Right atrium auricular region (tissue), 2 donors: Measurements from ENCODE around the gene NELFB. TPM values are rescaled to one million over a fixed set of nuclear protein-coding genes. Genes with fewer than 3 reads are reported as not detected.

Source experiments
- DNase-seq: peaks from one replicate; pipeline ENCODE4 v3.0.0-alpha.2; 2019; ENCODE audit warnings: low spot score
- H3K27ac ChIP-seq, 2 donors: fragments of 200-600 bp; sonication (generic); 1 replicate in 1 of 2; 2 replicates in 1 of 2; pipeline ENCODE4 v1.5.1; 2016 to 2019
- H3K27me3 ChIP-seq, 2 donors: fragments of 200-600 bp; sonication (generic); one replicate each; pipeline versions ENCODE4 v1.5.1 to v1.6.0; 2017 to 2019
- H3K36me3 ChIP-seq: fragments of 200-600 bp; sonication (generic); one replicate; pipeline ENCODE4 v1.5.1; 2016
- H3K4me1 ChIP-seq, 2 donors: fragments of 200-600 bp; sonication (generic); one replicate each; pipeline versions ENCODE4 v1.5.1 to v1.6.0; 2017 to 2019
- H3K4me3 ChIP-seq, 2 donors: fragments of 200-600 bp; sonication (generic); 1 replicate in 1 of 2; 2 replicates in 1 of 2; pipeline ENCODE4 v1.5.1; 2017 to 2019; ENCODE audit warnings: mild to moderate bottlenecking in 1 of 2, moderate library complexity in 1 of 2
- H3K9me3 ChIP-seq, 2 donors: fragments of 200-600 bp; sonication (generic); one replicate each; pipeline ENCODE4 v1.5.1; 2019
- total RNA-seq, 2 donors: library from RNA; depleted of rRNA; stranded (reverse); fragments of >200 nt; gene quantifications; one replicate each; pipeline ENCODE4 v1.1.0, GENCODE V29; 2016
- TF ChIP-seq, protein P1 (sequence below), 2 donors: fragments of 200-600 bp; sonication (generic); IDR thresholded peaks; one replicate each; pipeline ENCODE4 v1.5.1; 2019; ENCODE audit warnings: antibody characterized with exemption in 2 of 2

Gene NELFB
- total RNA-seq, 2 donors from 2014 or later = 30.0 to 38.0 TPM

DNA sequence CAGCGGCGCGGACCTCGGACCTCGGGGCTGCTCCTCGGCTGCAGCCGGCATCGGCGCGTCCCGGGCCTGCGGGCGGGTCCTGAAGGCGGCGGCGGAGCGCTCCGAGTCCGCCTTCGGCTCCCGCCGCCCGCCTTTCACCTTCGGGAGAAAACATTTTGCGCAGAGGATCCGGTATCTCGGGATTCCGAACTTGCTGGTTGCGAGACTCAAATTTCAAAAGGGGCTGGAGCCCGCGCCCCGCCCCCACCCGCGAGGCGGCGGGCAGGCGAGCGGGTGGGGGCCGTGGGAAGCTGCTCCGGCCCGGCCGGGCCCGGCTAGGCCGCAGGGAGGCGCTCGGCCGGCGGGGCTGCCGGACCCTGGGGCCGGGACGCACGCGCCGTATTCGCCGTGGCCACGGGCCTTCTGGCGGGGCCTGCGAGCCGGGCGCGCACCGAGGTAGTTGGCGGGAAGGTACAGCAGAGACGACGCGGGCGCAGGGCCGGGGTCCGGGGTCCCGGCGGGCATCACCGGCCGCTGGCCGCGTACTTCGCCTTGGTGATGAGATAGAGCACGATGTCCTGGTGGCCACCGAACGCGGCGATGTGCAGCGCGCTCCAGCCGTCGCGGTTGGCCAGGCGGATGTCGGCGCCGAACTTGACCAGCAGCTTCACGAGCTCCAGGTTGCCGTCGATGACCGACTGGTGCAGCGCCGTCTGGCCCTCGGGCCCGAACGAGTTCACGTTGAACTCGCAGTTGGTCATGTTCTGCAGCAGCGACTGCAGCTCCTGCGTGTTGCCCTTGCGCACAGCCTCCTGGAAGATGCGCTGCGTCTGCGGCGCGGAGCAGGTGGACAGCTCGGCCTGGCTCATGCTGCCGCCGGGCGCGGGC lies 46.2 kb downstream of the NELFB start:
- H3K9me3 ChIP-seq = no peaks in the 10 kb centered on the region
- H3K27me3 ChIP-seq = peaks cover 0 to 4% of the 10 kb centered on the region in 2 donors
- TF ChIP-seq, protein P1, sequence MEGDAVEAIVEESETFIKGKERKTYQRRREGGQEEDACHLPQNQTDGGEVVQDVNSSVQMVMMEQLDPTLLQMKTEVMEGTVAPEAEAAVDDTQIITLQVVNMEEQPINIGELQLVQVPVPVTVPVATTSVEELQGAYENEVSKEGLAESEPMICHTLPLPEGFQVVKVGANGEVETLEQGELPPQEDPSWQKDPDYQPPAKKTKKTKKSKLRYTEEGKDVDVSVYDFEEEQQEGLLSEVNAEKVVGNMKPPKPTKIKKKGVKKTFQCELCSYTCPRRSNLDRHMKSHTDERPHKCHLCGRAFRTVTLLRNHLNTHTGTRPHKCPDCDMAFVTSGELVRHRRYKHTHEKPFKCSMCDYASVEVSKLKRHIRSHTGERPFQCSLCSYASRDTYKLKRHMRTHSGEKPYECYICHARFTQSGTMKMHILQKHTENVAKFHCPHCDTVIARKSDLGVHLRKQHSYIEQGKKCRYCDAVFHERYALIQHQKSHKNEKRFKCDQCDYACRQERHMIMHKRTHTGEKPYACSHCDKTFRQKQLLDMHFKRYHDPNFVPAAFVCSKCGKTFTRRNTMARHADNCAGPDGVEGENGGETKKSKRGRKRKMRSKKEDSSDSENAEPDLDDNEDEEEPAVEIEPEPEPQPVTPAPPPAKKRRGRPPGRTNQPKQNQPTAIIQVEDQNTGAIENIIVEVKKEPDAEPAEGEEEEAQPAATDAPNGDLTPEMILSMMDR (IDR thresholded peaks at IDR 0.05) = no peak
- peaks cover 0 to 89% of the 10 kb centered on the region in 2 donors for H3K4me1 ChIP-seq
- no peaks in the 10 kb centered on the region for H3K36me3 ChIP-seq
- peak overlapping the region; percentile 79 to 83 for H3K27ac ChIP-seq
- H3K4me3 ChIP-seq = peak overlapping the region; percentile 44 to 66
- no peak for DNase-seq

DNA sequence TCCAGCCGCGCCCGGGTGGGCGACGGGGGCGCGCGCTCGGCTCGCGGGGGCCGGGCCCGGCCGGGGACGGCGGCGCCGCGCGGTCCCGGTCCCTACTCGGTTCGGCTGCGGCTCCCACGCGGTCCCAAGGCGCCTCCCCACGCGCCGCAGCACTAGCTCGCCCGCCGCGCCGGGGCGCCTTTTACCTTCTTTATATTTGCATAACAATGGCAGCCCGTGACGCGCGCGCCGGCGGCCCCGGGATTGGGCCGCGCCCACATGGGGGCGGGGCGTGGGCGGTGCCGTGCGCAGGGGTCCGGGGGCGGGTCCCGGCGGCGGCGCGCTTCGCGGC lies 47.0 kb downstream of the NELFB start, which contains the start of gene NRARP:
Gene NRARP, minus strand, starts transcription at position 154 of the 331 bp plus-strand sequence. CDS start 343 bp downstream, outside the sequence.
- no peaks in the 10 kb centered on the region for H3K9me3 ChIP-seq
- H3K27me3 ChIP-seq = peaks cover 0 to 4% of the 10 kb centered on the region in 2 donors
- peaks cover 0 to 89% of the 10 kb centered on the region in 2 donors for H3K4me1 ChIP-seq
- peak; percentile 87 for DNase-seq
- TF ChIP-seq, protein P1 (IDR thresholded peaks at IDR 0.05) = no peak
- H3K36me3 ChIP-seq = no peaks in the 10 kb centered on the region
- peak within 1 kb of the TSS; percentile 46 to 66 for H3K4me3 ChIP-seq
- peak within 1 kb of the TSS; percentile 79 to 83 for H3K27ac ChIP-seq

DNA sequence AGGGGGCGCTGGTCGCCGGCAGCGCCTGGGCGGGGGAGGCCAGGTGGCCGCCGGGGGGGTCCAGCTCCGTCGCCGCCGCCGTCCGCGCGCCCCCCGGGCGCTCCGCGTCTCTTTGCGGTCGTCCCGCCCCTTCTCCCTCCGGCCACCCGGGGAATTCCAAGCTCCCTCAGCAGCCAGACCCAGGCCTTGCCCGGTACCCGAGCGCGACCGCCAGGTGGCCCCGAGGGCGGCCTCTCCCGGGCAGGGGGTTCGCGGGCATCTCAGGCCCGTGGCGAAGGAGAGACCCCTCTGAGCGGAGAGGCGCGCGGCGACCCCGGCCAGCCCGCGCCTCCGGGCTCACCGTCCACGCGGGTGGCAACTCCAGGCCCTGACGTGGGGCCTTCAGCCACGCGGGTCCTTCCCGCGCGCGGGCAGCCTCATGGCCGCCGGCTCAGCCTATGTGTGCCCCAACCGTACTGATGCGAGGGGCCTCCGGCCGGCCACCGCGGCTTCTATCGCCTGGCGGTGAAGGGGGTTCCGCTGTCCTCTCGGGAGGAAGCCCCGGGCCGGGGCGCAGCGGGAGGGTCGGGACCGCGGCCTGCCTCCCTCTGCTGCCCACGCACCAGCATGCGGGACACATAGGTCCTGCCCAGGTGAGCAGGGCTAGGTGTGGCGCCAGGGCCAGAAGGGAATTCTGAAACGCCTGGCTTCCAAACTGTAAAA lies 47.5 kb downstream of the NELFB start:
- H3K27me3 ChIP-seq = peaks cover 0 to 4% of the 10 kb centered on the region in 2 donors
- TF ChIP-seq, protein P1 (IDR thresholded peaks at IDR 0.05) = peak; percentile 31 to 61
- H3K4me3 ChIP-seq = peak overlapping the region; percentile 46 to 58
- no peak for DNase-seq
- H3K27ac ChIP-seq = peak overlapping the region; percentile 69 to 71
- no peaks in the 10 kb centered on the region for H3K9me3 ChIP-seq
- H3K36me3 ChIP-seq = no peaks in the 10 kb centered on the region
- H3K4me1 ChIP-seq = peaks cover 0 to 89% of the 10 kb centered on the region in 2 donors

DNA sequence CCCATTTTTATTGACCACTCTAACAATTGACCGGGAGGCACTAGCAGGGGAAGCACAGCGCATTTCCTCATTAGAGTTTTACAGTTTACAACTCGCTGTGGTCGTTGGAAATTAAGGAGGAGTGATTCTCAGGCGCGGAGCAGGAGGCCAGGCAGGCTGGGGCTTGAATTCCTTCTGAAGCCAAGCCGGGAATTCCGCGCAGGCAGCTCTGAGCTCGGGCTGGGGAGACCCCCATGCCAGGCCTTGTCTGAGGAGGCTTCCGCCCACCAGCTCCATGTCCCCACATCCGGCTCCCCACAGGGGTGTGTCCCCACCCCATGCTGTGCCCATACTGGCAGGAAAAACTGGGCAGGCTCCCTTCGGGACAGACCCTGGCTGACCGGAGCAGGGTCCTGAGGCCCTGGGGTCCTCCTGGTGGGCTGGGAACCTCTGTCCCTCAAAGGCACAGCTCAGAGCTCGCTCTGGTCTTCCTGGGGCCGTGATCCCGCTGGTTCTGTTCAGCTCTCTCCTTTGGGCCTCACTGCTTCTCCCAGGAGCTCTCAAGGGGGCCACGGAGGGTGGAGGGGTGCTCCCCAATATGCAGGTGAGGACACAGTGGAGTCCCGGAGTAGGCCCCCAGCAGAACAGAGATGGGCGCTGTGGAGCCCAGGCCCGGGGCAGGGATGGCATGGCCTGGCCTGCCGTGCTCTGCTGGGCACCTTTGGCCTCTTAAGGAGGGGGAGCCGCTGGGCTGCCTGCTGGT lies 48.2 kb downstream of the NELFB start:
- Histone ChIP-seq H3K4me3 (peak overlapping the region in 1 of 2 donors; percentile 58), H3K36me3 (no peaks in the 10 kb centered on the region), H3K27ac (peak overlapping the region; percentile 69 to 71), H3K9me3 (no peaks in the 10 kb centered on the region), H3K4me1 (peaks cover 0 to 88% of the 10 kb centered on the region in 2 donors), H3K27me3 (peaks cover 0 to 4% of the 10 kb centered on the region in 2 donors)
- TF ChIP-seq, protein P1 (IDR thresholded peaks at IDR 0.05) = no peak
- DNase-seq = no peak

DNA sequence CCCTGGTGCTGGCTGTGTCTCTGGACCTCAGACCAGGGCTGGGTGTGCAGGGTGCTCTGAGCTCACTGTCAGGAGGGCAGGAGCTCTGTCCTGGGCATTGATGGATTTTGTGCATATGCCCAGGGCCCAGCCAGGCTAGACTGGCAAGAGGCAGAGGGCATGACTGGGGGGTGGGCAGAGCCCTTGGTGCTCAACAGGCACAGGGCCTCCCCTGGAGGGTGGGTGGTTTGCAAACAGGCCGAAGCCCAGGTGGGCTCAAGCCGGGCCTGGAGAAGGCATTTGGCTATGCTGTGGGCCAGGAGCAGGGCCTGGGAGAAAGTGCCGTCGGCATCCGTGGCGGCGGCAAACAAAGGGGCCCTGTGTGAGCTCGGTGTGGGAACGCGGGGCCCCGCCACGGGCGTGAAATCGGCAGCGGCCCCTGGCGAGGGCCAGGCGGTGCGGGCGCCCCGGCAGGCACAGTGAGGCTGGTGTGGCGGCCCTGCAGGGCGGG lies 48.8 kb downstream of the NELFB start:
- peaks cover 0 to 4% of the 10 kb centered on the region in 2 donors for H3K27me3 ChIP-seq

More for the DNA sequence above, 48.8 kb downstream of the NELFB start:
- Histone ChIP-seq H3K36me3 (no peaks in the 10 kb centered on the region), H3K9me3 (no peaks in the 10 kb centered on the region), H3K27ac (no peak overlapping the region), H3K4me1 (peaks cover 0 to 85% of the 10 kb centered on the region in 2 donors), H3K4me3 (no peak overlapping the region)
- DNase-seq = no peak
- TF ChIP-seq, protein P1 (IDR thresholded peaks at IDR 0.05) = no peak
